OCI-LY7 (cell line): ENCODE results near the gene IL4I1. TPM values are rescaled to one million over a fixed set of nuclear protein-coding genes. Genes with fewer than 3 reads are reported as not detected.

Experiments
- BruUV-seq: library from RNA; stranded (reverse); fragments of 400-500 nt; replicated peaks from 2 replicates; lab custom pipeline; 2021; lab: Mats Ljungman, UMichigan
- CTCF ChIA-PET: fragments of 300-600 bp; sonication (Branson Sonifier 250); formaldehyde crosslinking; loops from one replicate; lab custom pipeline; 2022; ENCODE audit warnings: antibody characterized with exemption; ENCODE audit not compliant: unreplicated experiment; lab: Charles Lee
- POLR2A ChIA-PET: fragments of 300-600 bp; sonication (Branson Sonifier 250); formaldehyde crosslinking; loops from one replicate; lab custom pipeline; 2022; ENCODE audit warnings: antibody characterized with exemption; lab: Charles Lee
- DNase-seq: peaks from one replicate; pipeline ENCODE4 v3.0.0-alpha.2; 2015; ENCODE audit warnings: low spot score
- H2AFZ ChIP-seq: fragments of 200-600 bp; sonication (generic), shearing (Covaris generic); 2 replicates; pipeline ENCODE4 v1.6.1; 2014; ENCODE audit warnings: mild to moderate bottlenecking, antibody characterized with exemption, low read length, moderate library complexity
- H3K27ac ChIP-seq: fragments of 200-600 bp; sonication (generic); 2 replicates; pipeline ENCODE4 v1.5.1; 2014; ENCODE audit warnings: mixed run types, low read depth, mild to moderate bottlenecking, moderate library complexity, low read length, inconsistent platforms; ENCODE audit not compliant: poor library complexity, severe bottlenecking
- H3K36me3 ChIP-seq: fragments of 200-600 bp; sonication (generic); 2 replicates; pipeline ENCODE4 v1.6.1; 2014; ENCODE audit warnings: mild to moderate bottlenecking, antibody characterized with exemption, low read length, moderate library complexity, mixed read lengths; ENCODE audit not compliant: insufficient read depth
- H3K4me1 ChIP-seq: fragments of 200-600 bp; sonication (generic); 2 replicates; pipeline ENCODE4 v1.5.1; 2014; ENCODE audit warnings: mild to moderate bottlenecking, low read length; ENCODE audit not compliant: insufficient read depth, poor library complexity, severe bottlenecking
- H3K4me2 ChIP-seq: fragments of 200-600 bp; sonication (generic); 2 replicates; pipeline ENCODE4 v1.6.1; 2014; ENCODE audit warnings: mild to moderate bottlenecking, low read length
- H3K4me3 ChIP-seq: fragments of 200-600 bp; sonication (generic); 2 replicates; pipeline ENCODE4 v1.5.1; 2014; ENCODE audit warnings: mild to moderate bottlenecking, low read depth, low read length; ENCODE audit not compliant: poor library complexity, severe bottlenecking
- H3K79me2 ChIP-seq: fragments of 200-600 bp; sonication (generic); 2 replicates; pipeline ENCODE4 v1.6.1; 2016; ENCODE audit warnings: low read depth, mild to moderate bottlenecking, low read length, moderate library complexity, mixed read lengths; ENCODE audit not compliant: insufficient read depth
- H3K9me2 ChIP-seq: fragments of 200-600 bp; sonication (generic); 2 replicates; pipeline ENCODE4 v1.6.1; 2016; ENCODE audit warnings: mild to moderate bottlenecking, low read length, mixed read lengths; ENCODE audit not compliant: insufficient read depth
- H3K9me3 ChIP-seq: fragments of 200-600 bp; sonication (generic); 2 replicates; pipeline ENCODE4 v1.6.1; 2014; ENCODE audit warnings: mild to moderate bottlenecking, mixed run types, low read length, mixed read lengths
- H4K20me1 ChIP-seq: fragments of 200-600 bp; sonication (generic); 2 replicates; pipeline ENCODE4 v1.6.1; 2014; ENCODE audit warnings: mild to moderate bottlenecking, antibody characterized with exemption, low read length, moderate library complexity, mixed read lengths; ENCODE audit not compliant: insufficient read depth
- EZH2phosphoT487 ChIP-seq: fragments of 200-600 bp; sonication (generic); IDR thresholded peaks from 2 replicates; pipeline ENCODE4 v1.6.1; 2018; ENCODE audit warnings: low read depth, borderline replicate concordance, mild to moderate bottlenecking, mixed run types, antibody characterized with exemption, low read length, moderate library complexity, mixed read lengths
- intact Hi-C: fragments of 100-400 bp; cut with micrococcal nuclease; formaldehyde crosslinking; loops from one replicate; pipeline ENCODE4 v1.10.0; 2022; ENCODE audit not compliant: unreplicated experiment
- total RNA-seq, 2 experiments: library from RNA; depleted of rRNA in 1 of 2; stranded (reverse); fragments of >200 nt in 1 of 2; shearing (Covaris generic) in 1 of 2; gene quantifications; 2 replicates each; pipeline ENCODE4 v1.2.3, GENCODE V29; 2014 to 2022
- TF ChIP-seq, protein P1 (sequence below): fragments of 200-600 bp; sonication (generic); conservative IDR thresholded peaks from 2 replicates; pipeline ENCODE4 v1.5.1; 2014; ENCODE audit warnings: mild to moderate bottlenecking, antibody characterized with exemption, low read length, moderate library complexity, mixed read lengths

Gene IL4I1
- total RNA-seq, 2 experiments from 2014 or later: 0.25 to 1.7 TPM

DNA sequence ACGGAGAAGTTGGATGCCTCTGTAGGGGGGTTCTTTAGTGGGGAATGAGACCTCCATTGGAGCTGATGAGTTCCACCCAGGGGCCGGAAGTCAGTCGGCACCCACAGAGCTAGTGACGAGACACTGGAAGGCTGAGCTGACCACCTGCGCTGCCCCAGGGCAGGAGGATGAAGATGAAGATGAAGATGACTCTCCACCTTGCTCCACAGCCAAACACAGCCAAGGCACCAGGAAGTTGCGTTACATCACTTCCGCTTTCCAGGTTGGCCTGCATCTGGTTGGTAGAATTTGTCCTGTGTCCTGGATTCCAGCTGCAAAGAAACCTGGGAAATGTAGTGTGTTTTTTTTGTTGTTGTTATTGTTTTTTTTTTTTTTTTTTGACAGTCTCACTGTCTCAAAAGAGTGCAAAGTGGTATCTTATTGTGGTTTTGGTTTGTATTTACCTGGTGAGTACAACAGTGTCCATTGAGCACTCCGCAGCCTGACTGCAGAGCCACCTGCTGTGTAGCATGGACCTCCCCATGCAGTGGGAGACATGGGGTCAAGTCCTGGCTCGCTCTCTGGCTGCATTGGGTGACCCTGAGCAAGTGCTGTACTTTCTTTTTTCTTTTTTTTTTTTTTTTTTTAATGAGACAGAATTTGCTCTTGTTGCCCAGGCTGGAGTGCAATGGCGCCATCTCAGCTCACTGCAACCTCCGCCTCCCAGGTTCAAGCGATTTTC lies 17.3 kb downstream of the IL4I1 start:
- Histone ChIP-seq H3K4me1 (peaks cover 28% of the 10 kb centered on the region), H2AFZ (no peak overlapping the region), H3K36me3 (peaks cover 26% of the 10 kb centered on the region), H3K9me3 (no peaks in the 10 kb centered on the region), H4K20me1 (no peaks in the 10 kb centered on the region), H3K79me2 (peaks cover 13% of the 10 kb centered on the region; the same call in 1 of the 2 replicates), H3K4me2 (peak overlapping the region; percentile 98), H3K9me2 (no peaks in the 10 kb centered on the region), H3K4me3 (peak overlapping the region; percentile 90), H3K27ac (no peak overlapping the region)
- no TSS peak for BruUV-seq
- CTCF ChIA-PET: no interaction called here
- TF ChIP-seq, protein P1, sequence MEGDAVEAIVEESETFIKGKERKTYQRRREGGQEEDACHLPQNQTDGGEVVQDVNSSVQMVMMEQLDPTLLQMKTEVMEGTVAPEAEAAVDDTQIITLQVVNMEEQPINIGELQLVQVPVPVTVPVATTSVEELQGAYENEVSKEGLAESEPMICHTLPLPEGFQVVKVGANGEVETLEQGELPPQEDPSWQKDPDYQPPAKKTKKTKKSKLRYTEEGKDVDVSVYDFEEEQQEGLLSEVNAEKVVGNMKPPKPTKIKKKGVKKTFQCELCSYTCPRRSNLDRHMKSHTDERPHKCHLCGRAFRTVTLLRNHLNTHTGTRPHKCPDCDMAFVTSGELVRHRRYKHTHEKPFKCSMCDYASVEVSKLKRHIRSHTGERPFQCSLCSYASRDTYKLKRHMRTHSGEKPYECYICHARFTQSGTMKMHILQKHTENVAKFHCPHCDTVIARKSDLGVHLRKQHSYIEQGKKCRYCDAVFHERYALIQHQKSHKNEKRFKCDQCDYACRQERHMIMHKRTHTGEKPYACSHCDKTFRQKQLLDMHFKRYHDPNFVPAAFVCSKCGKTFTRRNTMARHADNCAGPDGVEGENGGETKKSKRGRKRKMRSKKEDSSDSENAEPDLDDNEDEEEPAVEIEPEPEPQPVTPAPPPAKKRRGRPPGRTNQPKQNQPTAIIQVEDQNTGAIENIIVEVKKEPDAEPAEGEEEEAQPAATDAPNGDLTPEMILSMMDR: no peak
- no peak for TF ChIP-seq EZH2phosphoT487
- DNase-seq: no peak
- intact Hi-C loops: loop anchor here (5.0 kb wide), 1 partner anchor 287 kb away; the partner anchor contains the start of gene PRR12
- POLR2A ChIA-PET: interaction anchor here (1.0 kb wide), 1 partner anchor 10 kb away, joined by 3 read pairs; no protein-coding TSS in a partner anchor

DNA sequence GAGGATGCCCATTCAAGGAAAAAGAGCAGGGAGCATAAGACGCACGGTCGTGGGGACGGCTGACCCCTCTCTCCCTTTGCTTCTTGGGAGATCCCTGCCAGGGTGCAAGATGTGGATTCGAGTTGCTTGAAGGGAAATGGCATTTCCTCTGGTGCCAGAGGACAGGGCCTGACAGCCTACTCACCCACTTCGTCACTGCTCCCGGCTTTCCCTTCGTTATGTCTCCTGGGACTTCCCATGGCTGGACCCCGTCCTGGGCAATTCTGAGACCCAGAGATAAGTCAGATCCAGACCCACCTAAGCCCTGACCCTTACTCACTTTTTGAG lies 18.0 kb downstream of the IL4I1 start:
- peak overlapping the region; percentile 90 for H3K4me3 ChIP-seq
- ChIA-PET POLR2A (no interaction called here), CTCF (no interaction called here)
- H3K9me3 ChIP-seq: no peaks in the 10 kb centered on the region
- peaks cover 13% of the 10 kb centered on the region; the same call in 1 of the 2 replicates for H3K79me2 ChIP-seq
- H4K20me1 ChIP-seq: no peaks in the 10 kb centered on the region
- peak overlapping the region; percentile 98 for H3K4me2 ChIP-seq
- peaks cover 26% of the 10 kb centered on the region for H3K36me3 ChIP-seq
- TF ChIP-seq, protein P1: no peak
- TF ChIP-seq EZH2phosphoT487: no peak
- intact Hi-C loops: loop anchor here (5.0 kb wide), 1 partner anchor 286 kb away; the partner anchor contains the start of gene PRR12
- no peak overlapping the region for H3K27ac ChIP-seq
- no peak for DNase-seq
- H3K4me1 ChIP-seq: peaks cover 28% of the 10 kb centered on the region
- H2AFZ ChIP-seq: no peak overlapping the region
- H3K9me2 ChIP-seq: no peaks in the 10 kb centered on the region
- no TSS peak for BruUV-seq
